NCI-H2196 treated with DMSO at 0.1 percent for 48 hours (cell line): ENCODE data around the gene MITF.

ENCODE experiments used
- DNase-seq: peaks from one replicate; lab custom pipeline; 2025; ENCODE audit not compliant: unreplicated experiment; lab: John Stamatoyannopoulos, UW

MITF gene

DNA sequence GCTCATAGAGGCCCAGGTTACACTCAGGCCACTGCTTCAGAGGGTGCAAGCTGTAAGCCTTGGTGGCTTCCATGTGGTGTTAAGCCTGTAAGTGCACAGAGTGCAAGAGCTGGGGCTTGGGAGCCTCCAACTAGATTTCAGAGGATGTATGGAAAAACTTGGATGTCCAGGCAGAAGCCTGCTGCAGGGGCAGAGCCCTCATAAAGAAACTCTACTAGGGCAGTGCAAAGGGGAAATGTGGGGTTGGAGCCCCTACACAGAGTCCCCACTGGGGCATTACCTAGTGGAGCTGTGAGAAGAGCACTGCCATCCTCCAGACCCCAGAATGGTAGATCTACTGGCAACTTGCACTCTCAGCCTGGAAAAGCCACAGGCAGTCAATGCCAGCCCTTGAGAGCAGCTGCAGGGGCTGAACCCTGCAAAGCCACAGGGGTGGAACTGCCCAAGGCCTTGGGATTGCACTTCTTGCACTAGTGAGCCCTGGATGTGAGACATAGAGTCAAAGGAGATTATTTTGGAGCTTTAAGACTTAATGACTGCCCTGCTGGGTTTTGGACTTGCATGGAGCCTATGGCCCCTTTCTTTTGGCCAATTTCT is 14.0 kb downstream of the MITF start:
- no peak for DNase-seq

DNA sequence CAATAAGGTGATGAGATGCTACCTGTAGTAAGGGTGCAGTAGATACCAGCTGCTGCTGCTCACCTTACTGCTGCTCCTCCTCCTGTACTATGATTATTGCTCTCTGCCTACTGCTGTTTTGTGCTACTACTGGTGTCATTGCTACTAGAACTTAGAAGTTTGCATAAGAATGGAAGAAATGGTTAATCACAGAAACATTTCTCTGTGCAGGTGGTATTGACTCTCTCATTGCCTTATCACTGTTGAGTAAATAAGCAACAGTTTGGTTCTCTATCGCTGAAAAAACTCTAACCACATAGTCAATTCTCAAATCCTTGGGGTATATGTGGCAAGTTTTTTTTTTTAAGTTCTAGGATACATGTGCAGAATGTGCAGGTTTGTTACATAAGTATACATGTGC is 16.5 kb downstream of the MITF start:
- no peak for DNase-seq

DNA sequence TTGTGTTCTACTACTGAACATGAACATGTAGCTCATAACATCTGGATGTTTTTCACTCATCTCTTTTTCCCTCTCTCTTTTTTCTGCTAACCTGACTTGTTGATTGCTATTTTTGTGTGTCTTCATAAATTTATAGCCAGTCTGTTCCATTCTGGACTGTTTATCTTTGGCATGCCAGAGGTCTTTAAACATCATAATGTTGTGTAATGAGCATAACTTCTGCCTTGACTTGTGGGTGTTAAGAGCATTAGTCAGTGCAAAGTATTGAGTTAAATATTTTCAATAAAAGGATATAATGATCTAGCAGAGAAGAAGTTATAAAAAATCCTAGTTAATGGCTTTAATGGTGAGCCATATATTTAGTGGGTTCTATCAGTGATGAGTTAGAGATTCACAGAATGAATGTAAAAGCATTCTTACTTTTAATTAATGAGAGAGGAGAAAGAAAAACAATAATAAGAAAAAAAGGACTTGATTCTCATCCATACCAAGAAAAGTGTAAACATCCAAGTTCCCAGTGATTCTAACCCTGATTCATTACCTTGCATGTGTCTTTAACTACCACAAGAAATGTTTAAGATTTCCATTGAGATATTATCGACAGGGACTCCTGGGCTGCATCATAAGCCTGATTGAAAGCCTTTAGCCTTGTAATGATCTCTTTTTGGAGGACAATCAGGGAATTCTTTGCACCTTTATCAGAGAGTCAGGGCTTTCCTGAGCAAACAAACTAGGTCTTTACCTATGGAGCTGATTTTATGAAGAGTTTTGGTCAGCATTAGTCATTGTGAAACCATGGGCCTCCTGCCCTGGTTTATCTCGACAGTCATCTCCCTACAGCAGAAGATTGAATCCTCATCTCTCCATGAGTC is 22.9 kb downstream of the MITF start:
- DNase-seq = no peak

DNA sequence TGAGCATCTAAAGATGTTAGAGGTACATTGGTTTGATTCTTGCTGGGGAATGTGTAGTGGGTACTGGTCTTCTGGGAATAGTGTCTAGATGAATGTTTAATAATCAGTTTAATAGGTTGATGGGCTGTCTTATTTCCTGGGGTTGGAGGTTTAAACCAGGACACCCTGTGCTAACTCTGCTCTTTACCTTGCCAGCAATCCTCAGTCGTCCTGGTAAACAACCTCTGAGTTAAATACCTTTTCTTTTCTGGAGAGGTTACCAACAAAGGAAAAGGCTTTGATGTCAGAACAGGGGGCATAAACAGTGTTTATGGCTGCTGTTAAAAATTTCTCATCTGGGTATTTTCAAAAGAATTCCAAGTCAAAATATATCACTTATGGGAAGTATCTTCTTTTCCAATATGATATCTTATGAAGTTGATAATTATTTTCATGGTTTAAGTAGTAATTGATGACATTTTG is 23.5 kb downstream of the MITF start:
- DNase-seq = no peak

DNA sequence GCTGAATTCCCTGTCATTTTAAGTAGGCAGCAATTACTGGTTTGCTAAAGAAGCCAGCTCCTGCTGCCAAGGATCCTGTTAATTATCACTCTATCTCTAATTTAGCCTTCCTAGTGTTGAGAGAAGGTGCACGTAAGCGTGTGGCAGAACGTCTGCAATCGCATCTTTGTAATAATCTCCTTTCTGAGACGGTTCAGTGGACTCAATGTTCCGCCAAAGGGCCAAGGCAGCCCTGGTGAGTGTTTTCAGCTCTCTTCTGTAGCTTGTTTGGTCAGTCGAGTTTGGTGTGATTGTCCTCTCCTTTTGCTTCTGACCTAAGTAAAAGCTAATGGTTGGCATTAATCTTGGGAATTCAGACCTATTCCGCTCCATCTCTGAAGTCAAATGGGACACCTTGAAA is 24.2 kb downstream of the MITF start:
- no peak for DNase-seq

DNA sequence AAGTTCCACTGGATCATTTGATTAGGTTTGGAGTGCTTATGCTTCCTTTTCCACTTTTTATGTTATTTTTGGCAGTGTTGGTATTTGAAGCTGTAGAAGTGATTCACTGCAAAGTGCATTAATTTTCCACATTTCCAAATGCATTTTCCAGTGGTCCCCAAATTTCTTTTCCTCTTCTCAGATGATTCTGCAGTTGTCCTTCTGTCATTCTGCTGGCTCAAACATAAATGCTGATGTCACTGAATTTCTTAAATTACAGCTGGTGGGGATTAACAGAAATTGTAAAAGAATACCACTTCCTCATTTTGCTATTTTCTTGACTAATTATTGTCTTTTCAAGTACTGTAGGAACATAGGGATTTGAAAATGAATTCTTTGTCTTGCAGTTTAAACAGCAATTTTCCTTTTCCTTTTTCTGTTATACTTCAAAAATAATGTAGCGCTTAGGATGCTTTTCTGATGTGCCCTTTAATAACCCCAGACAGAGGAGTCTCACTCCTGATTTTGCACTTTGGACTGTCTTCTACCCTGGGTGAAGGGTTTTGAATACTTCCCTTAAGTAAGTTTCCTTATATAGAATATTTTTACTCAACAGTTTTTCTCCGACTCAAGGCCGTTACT is 25.0 kb downstream of the MITF start:
- DNase-seq = no peak

DNA sequence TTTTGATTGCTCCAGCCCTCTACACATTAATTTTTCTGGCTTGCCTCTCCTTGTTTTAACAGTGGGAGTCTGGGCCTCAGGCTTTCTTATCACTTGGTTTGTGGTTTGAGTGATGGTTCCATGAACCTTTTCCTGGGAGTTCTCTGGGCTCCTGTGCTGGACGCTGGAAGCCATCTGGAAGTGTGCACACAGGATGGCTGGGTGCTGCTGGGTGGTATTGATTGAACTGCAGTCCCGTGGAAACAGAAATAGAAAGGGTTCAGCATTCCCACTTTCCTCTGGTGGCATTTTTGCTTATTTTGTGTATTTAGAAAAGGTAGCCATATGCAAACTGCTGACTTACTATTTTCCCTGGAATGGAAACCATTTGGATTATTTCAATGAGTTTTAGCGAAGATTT is 25.6 kb downstream of the MITF start:
- DNase-seq = no peak

DNA sequence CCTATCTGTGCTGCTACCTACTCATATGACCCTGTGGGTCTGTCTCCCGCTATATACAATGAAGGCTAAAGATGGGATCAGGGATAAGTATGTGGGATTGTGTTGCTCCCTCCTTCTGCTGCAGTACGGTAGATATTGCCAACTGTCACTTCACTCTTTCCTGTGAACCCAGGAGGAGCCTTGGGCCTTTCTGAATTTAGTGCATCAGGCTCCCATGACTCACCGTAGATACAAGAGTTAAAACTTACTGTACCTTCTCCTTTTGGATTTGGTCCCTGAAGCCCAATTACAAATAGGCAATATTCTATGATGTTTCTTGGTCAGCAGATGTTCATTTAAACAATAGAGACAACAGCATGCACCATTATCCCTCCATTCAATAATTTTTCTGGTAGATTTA is 27.4 kb downstream of the MITF start:
- DNase-seq = no peak

DNA sequence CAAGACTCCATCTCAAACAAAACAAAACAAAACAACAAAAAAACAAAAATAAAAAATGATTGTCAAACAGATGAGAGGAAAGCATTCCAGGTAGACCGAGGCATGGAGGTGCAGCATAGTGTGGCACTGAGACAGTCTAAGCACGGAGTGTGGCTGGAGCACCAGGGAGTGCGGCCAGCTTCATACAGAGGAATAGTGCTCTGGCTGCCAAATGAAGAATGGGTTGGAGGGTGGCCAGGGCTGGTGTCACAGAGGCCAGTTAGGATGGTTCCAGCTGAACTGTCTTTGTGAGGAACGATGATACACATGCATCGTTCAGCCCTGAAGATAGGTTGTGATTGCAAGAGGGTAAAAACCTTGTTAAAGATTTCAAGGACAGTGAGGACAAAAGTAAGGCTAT is 28.3 kb downstream of the MITF start:
- DNase-seq = no peak

DNA sequence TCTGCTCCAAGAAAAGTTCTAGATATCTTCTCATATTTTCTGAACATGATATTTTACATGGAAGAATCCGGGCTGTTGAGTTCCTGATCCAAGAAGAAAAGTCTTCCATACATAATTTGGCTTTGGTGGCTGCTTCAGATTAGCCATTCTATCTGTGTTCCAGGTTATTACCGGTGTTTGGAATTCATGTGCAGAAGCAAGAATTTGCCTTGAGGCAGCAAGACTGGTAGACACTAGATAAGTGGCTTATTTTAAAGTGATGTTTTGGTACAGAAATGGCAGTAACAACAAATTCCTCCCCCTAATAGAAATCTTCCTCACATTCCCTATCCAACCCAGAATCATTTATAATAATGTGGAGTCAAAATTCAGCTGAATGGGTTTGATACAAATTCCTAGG is 29.2 kb downstream of the MITF start:
- DNase-seq = no peak

DNA sequence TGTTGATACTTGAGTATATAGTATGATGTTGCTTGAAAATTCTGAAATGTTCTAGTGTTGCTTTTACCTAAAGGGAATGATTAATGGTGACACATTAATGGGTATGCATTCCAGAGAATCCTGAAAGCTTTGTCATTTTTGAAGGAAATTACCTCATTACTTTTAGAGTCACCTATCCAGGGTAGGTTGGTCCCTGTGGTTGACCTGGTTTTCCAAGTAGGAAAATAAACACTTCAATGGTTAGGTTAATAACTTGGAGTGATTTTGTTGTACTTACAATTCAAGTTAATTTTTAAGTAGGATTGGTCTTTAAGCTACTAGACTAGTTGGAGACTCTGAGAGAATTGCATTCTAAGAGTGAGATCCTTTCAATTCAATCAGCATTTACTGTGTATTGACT is 31.0 kb downstream of the MITF start:
- DNase-seq = no peak

DNA sequence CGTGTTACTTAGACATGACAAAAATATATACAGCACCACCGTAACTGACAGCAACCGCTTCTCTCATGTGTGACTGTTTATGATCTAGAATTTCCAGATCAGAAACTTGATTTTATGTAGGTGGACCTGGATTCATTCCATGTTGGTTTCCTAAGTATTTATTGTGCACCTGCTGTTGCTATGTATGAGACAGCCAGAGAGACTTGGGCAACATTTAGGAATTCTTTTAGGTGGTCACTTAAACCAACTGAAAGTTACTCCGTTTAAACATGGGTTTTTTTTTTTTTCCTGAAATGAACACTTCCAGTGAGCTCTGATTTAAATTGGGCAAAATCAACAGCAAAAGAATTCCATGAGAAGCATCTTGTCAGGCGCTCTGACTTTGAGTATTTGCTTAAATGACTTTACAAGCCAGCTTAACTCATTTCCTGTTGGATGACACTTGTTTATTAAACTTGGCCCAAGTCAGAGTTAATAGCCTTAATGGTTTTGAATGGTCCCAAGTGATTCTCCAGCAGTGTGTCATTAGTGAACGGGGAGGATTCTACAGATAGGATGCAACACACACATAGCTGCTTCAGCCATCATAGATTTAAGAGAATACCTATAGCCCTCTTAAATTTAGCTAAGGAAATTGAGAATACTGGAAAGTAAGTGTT is 31.8 kb downstream of the MITF start:
- no peak for DNase-seq

DNA sequence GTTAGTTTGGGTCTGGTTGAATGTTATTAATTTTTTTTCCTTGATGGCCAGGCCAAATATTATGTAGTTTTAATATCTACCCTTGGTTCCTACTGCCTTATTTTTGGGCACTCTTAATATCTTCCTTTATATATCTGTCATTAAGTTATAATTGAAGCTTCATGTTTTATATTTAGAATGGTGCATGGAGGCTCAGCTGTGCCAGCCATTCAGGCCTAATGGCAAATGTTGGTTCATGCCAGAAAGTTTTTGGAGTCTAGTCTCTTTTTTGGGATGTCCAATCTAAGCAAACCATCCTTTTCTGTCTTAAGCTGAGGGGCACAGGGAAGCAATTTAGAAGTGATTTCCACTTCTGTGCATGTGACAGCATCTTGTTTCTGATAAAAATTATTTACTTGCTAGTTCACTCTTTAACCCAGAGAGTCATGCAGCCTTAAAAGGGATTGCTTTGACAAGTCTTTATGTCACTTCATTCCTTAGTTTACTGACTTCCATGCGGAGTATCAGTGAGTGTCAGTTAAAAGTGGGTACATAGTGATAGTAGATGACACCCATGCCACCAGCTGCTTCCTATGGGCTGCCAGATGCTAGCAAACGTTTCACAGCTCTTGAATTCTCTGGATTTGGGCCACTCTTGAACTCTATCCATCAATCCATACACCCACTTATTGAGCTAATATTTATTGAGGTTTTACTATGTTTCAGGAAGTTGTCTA is 33.0 kb downstream of the MITF start:
- no peak for DNase-seq

DNA sequence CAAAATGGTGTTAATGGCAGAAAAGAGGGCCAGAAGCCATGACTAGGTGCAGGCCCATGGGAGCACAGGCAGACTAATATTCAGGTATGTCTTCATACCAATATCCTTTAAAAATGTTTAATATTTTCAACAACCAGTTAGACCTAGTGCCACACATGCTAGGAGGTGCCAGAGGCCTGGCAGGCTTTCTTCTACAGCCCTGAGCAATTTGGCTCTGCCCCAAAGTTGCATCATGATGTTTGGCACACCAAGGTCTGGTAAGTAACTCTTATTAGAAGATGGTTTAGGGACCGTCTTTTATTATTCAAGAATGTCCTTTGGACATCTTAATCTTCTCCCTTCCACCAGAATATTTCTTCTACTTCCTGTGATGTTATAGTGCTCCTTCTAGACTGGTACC is 34.8 kb downstream of the MITF start:
- no peak for DNase-seq

DNA sequence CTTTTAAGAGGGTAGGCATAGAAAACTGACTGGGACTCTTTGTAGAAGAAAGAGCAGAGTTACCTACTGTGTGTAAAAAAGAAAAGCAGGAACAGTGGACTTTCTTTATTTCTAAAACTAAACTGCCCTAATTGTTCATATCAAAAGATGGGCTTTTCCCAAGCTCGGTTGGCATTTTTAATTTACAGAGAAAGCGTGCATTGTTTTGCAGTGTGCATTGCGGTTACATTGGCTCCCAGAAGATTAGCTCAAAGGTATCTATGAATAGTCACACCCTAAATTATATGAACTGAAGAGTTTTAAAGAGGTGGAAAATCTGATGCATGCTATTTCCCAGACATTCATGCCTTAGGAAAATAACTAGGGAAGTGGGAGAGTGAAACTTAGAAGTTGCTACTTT is 36.5 kb downstream of the MITF start:
- no peak for DNase-seq

DNA sequence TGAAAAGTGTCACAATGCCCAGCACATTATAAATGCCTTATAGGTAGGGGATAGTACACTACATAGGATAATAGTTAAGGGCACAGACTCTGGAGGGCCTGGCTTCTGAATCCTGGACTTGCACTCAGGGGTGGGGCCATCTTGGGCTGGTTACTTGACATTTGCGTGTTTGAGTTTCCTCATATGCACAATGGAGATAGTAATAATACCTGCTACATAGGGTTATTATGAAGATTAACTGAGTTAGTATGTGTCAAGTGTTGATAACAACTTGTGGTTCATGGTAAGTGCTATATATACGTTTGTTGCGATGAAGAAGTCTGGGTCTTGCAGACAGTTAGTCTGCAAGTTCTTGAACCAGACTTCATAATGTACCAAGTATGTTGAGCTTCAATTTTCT is 37.0 kb downstream of the MITF start:
- no peak for DNase-seq

DNA sequence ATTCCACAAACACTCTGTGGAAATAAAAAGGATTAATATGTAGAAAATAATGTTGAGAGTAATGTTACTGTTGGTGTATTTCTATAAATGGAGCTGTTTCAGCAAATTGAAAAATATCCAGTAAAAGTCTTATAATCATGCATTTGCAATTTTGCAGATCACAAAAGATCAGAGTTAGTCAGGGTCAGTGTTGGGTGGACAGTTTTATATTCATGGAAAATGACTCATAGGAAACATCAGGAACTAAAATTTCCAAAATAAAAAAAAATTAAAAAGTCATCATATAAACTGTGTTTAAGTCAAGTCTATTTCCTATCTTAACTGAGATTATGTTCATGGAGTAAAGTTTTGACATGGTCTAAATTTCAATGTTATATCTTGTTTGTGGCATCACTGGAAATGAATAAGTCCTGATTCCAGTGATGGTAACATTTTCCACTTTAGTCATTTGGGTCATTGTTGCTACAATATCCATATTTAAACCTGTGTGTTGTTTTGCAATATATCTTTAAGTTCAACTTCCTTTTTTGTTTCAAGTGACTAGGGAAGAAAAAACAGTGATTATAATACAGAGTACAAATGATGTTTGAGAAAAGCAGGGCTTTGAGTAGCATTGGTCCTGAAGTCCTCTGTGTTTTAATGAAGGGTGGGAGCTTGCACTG is 37.8 kb downstream of the MITF start:
- DNase-seq = no peak

DNA sequence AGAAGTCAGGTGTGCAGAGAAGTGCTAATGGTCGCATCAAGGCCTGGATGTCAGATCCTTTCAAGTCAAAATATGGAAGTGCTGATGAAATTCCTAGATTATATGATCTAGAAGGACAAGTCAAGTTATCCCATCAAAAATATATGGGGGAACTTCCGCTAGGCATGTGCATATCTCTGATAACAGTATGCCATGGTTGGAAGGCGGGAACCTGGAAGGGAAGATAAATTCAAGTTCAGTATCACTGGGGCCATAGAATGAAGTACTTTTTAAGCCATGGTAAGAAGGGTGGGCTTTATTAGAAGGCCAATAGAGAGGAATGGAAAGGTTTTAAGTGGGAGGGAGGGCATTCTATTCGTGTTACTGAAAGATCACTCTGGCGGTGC is 38.3 kb downstream of the MITF start:
- no peak for DNase-seq

DNA sequence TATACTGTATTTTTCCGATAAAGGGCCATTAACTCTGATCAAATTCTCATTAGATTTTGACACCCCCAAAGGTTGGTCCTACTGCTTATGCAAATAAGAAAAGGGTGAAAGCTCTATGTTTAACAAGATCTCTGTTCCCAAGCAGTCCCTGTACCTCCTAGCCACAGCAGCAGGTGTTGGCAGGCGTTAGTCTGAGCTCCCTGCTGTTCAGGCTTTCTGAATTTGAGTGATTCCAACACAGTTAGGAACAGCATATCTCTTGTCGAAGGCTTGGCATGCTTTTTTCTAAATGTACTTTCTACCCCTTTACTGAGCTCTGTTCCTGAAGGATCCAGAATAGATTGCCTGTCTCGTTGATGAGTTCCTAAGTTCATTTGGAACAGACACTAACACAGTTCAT is 42.3 kb downstream of the MITF start:
- no peak for DNase-seq

DNA sequence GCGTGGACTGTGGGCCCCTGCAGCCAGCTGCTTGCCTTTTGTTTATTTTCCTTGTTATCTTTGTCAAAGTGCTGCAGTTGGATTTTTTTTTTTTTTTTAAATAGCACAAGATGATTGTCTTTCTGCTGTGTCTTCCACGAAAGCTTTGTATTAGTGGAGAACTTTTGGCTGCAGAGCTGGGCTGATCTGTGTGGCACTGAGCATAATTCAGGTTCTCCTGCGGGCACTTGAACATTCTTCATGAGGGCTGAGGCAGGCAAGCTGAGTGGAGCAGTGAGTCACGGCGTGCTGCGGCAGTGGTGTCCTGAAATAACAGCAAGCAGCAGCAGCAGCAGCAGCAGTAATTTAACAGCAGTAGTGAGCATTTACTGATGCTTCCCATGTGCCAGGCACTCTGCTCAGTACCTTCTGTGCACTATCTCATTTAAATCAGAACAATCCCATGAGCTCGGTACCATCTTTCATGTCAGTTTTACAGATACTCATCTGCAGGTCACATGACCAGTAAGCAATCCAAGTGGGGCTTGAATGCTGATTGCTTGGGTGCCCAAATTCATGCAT is 45.8 kb downstream of the MITF start:
- DNase-seq = no peak
